GM12878 (cell line): ENCODE results near the gene ACO1. TPM values are rescaled to one million over a fixed set of nuclear protein-coding genes. Genes with fewer than 3 reads are reported as not detected.

Source experiments
- ATAC-seq: fragments of 200-7000 bp; cut with Tn5 transposase; 3 replicates; pipeline ENCODE4 v1.9.1; 2020; ENCODE audit warnings: mild to moderate bottlenecking, moderate library complexity
- BruUV-seq: library from RNA; stranded (reverse); fragments of 400-500 nt; replicated peaks from 2 replicates; lab custom pipeline; 2021; lab: Mats Ljungman, UMichigan
- CTCF ChIA-PET: fragments of 300-600 bp; sonication (Branson Sonifier 250); formaldehyde crosslinking; extraction: SDS; loops from one replicate; lab custom pipeline; 2021; ENCODE audit warnings: inconsistent platforms; lab: Yijun Ruan, JAX
- POLR2A ChIA-PET: fragments of 350-600 bp; formaldehyde crosslinking; extraction: SDS; loops from one replicate; lab custom pipeline; 2021; ENCODE audit warnings: inconsistent platforms; lab: Charles Lee
- RAD21 ChIA-PET: fragments of 300-600 bp; sonication (Branson Sonifier 250); formaldehyde crosslinking; loops from one replicate; lab custom pipeline; 2023; ENCODE audit warnings: antibody characterized with exemption; ENCODE audit not compliant: unreplicated experiment; lab: Charles Lee
- SMC1A ChIA-PET: fragments of 300-600 bp; sonication (Branson Sonifier 250); formaldehyde crosslinking; loops from one replicate; lab custom pipeline; 2023; ENCODE audit not compliant: unreplicated experiment, uncharacterized antibody; lab: Charles Lee
- DNase-seq: peaks from one replicate; pipeline ENCODE4 v3.0.0-alpha.2; 2011; ENCODE audit warnings: low read depth, low spot score
- FAIRE-seq: peaks from 3 replicates; lab custom pipeline; 2011; peaks lifted over from hg19 to GRCh38; lab: Jason Lieb, UNC
- H2AFZ ChIP-seq: 2 replicates; pipeline ENCODE4 v1.6.0; 2011; ENCODE audit warnings: low read depth, low read length, control low read depth; ENCODE audit not compliant: control insufficient read depth
- H3K27ac ChIP-seq: 2 replicates; pipeline ENCODE4 v1.5.1; 2011; ENCODE audit warnings: control low read depth; ENCODE audit not compliant: control insufficient read depth, insufficient read depth
- H3K27me3 ChIP-seq, 2 experiments: replicated peaks in 1 of 2; 2 replicates each; pipeline versions ENCODE4 v1.6.0 to v1.6.1; 2011; ENCODE audit warnings: low read length in 1 of 2; ENCODE audit not compliant: control insufficient read depth in 2 of 2, insufficient read depth in 2 of 2
- H3K36me3 ChIP-seq, 2 experiments: 2 replicates each; pipeline ENCODE4 v1.5.1; 2011; ENCODE audit warnings: low read length in 1 of 2; ENCODE audit not compliant: control insufficient read depth in 2 of 2, insufficient read depth in 2 of 2
- H3K4me1 ChIP-seq: 2 replicates; pipeline ENCODE4 v1.6.1; 2011; ENCODE audit warnings: mild to moderate bottlenecking, low read length, moderate library complexity, mixed read lengths; ENCODE audit not compliant: control insufficient read depth, insufficient read depth
- H3K4me2 ChIP-seq: 2 replicates; pipeline ENCODE4 v1.6.0; 2011; ENCODE audit warnings: control low read depth; ENCODE audit not compliant: control insufficient read depth, insufficient read depth
- H3K4me3 ChIP-seq: fragments of 200-600 bp; sonication (generic); 2 replicates; pipeline ENCODE4 v1.5.1; 2016
- H3K79me2 ChIP-seq: 2 replicates; pipeline ENCODE4 v1.6.0; 2011; ENCODE audit warnings: low read length; ENCODE audit not compliant: control insufficient read depth, insufficient read depth
- H3K9ac ChIP-seq: 2 replicates; pipeline ENCODE4 v1.8.0; 2011; ENCODE audit warnings: low read length, control low read depth, mixed read lengths; ENCODE audit not compliant: control insufficient read depth, insufficient read depth
- H3K9me3 ChIP-seq: replicated peaks from 3 replicates; pipeline ENCODE4 v1.5.1; 2011; ENCODE audit warnings: mild to moderate bottlenecking, low read length; ENCODE audit not compliant: control insufficient read depth, insufficient read depth
- H4K20me1 ChIP-seq: 2 replicates; pipeline ENCODE4 v1.6.0; 2011; ENCODE audit not compliant: control insufficient read depth, insufficient read depth
- NR2C2 ChIP-seq: IDR thresholded peaks from 2 replicates; pipeline ENCODE4 v1.6.1; 2011; ENCODE audit warnings: borderline replicate concordance, low read depth; ENCODE audit not compliant: control insufficient read depth, insufficient read length
- RAD21 ChIP-seq: IDR thresholded peaks from 2 replicates; pipeline ENCODE4 v1.6.1; 2011; ENCODE audit warnings: mild to moderate bottlenecking, low read depth, low read length, moderate library complexity; ENCODE audit not compliant: insufficient read depth
- RB1 ChIP-seq: fragments of 450-650 bp; formaldehyde crosslinking; IDR thresholded peaks from 2 replicates; pipeline ENCODE4 v1.6.1; 2017; ENCODE audit warnings: mild to moderate bottlenecking, borderline replicate concordance
- SMC3 ChIP-seq: IDR thresholded peaks from 2 replicates; pipeline ENCODE4 v1.6.1; 2011; ENCODE audit warnings: low read length, improper control_type of control experiment, borderline replicate concordance
- SRF ChIP-seq, 2 experiments: IDR thresholded peaks; 2 replicates each; pipeline ENCODE4 v1.6.1; 2011; ENCODE audit warnings: low read depth in 2 of 2, low read length in 2 of 2, mild to moderate bottlenecking in 1 of 2, moderate library complexity in 1 of 2
- WGBS: methylation state at CpG from one replicate; pipeline ENCODE4 v1.1.6; 2016; ENCODE audit warnings: low lambda C conversion rate; ENCODE audit not compliant: insufficient replicate concordance, insufficient coverage; ENCODE audit errors: missing lambda C conversion rate; 5-methylcytosine and 5-hydroxymethylcytosine counted together
- in situ Hi-C: fragments of 300-500 bp; cut with MboI; formaldehyde crosslinking; loops from 9 replicates; pipeline ENCODE4 v1.14.3; 2018; ENCODE audit warnings: mixed read lengths
- intact Hi-C: fragments of 100-400 bp; cut with micrococcal nuclease; formaldehyde crosslinking; loops from one replicate; pipeline ENCODE4 v1.14.2; 2022; ENCODE audit not compliant: unreplicated experiment
- polyA plus RNA-seq, 11 experiments: library from polyadenylated mRNA; depleted of rRNA in 4 of 11; unstranded in 6 of 11; stranded (reverse) in 5 of 11; fragments of >200 nt; fragmentation: Nextera tagmentation in 4 of 11; fragmentation: Illumina TruSeq in 1 of 11; extraction: Ambion mirVana in 4 of 11; extraction: Trizol in 1 of 11; gene quantifications; 1 replicate in 1 of 11; 2 replicates in 10 of 11; pipeline versions ENCODE4 v1.2.1 to v1.2.3, GENCODE V29; 2011 to 2016; ENCODE audit warnings: inconsistent platforms in 2 of 11, missing spikeins in 2 of 11, low read depth in 1 of 11
- total RNA-seq, 4 experiments: library from RNA; depleted of rRNA in 3 of 4; stranded (reverse); fragments of >200 nt in 3 of 4; fragmentation: Illumina TruSeq in 1 of 4; extraction: Trizol in 1 of 4; gene quantifications; 2 replicates each; pipeline versions ENCODE4 v1.2.1 to v1.2.3, GENCODE V29; 2013 to 2021
- TF ChIP-seq, protein P1 (sequence below): fragments of 150-350 bp; IDR thresholded peaks from 2 replicates; pipeline ENCODE4 v1.6.1; 2014; ENCODE audit warnings: mild to moderate bottlenecking, low read depth, low read length

ACO1 gene
- total and polyA plus RNA-seq, 10 of the 15 experiments (the other 5 are each of a cell fraction or from before 2014, with no cell fraction given), result 0.21 to 6.5 (median 3.3) TPM

DNA sequence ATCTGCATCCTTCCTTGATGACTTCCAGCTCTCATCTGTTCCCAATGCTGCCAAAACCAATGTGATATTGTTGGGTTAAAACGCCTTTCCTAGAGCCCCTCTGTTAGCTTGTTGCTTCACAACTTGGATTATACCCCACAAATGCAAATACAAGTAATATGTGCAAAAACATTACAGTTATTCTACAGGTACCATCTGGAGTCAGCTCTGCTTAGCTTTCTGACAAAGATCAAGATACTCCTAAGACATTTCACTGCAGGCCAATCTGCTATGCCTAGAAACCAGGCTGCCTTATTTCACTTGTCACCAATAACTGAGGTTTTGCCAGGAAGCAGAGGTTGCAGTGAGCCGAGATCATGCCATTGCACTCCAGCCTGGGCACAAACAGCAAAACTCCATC lies 36.9 kb upstream of the ACO1 start:
- SMC1A ChIA-PET, result no interaction called here
- Histone ChIP-seq H3K4me3 (no peak overlapping the region), H3K9ac (no peak overlapping the region), H3K4me1 (no peaks in the 10 kb centered on the region), H3K9me3 (no peaks in the 10 kb centered on the region), H2AFZ (no peak overlapping the region), H4K20me1 (no peaks in the 10 kb centered on the region), H3K27ac (no peak overlapping the region), H3K27me3 (no peaks in the 10 kb centered on the region), H3K79me2 (no peaks in the 10 kb centered on the region), H3K4me2 (no peak overlapping the region), H3K36me3 (no peaks in the 10 kb centered on the region)
- 0% methylated on average over 2 of the region's 2 CpGs for WGBS
- in situ Hi-C loops (no loop called here), intact Hi-C loops (loop anchor here (10.0 kb wide), 1 partner anchor 203 kb away; no protein-coding TSS in a partner anchor)
- TF ChIP-seq NR2C2, result no peak
- no peak for TF ChIP-seq SRF (IDR thresholded peaks at IDR 0.05; ENCODE audit: low read depth in 2 of 2, low read length in 2 of 2)
- no peak for TF ChIP-seq RB1
- TF ChIP-seq, protein P1, sequence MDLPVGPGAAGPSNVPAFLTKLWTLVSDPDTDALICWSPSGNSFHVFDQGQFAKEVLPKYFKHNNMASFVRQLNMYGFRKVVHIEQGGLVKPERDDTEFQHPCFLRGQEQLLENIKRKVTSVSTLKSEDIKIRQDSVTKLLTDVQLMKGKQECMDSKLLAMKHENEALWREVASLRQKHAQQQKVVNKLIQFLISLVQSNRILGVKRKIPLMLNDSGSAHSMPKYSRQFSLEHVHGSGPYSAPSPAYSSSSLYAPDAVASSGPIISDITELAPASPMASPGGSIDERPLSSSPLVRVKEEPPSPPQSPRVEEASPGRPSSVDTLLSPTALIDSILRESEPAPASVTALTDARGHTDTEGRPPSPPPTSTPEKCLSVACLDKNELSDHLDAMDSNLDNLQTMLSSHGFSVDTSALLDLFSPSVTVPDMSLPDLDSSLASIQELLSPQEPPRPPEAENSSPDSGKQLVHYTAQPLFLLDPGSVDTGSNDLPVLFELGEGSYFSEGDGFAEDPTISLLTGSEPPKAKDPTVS, result no peak
- no peak for TF ChIP-seq SMC3
- no peak for TF ChIP-seq RAD21
- DNase-seq (no peak), FAIRE-seq (no peak), ATAC-seq (no peak)
- POLR2A ChIA-PET, result no interaction called here
- BruUV-seq, result no TSS peak
- CTCF ChIA-PET, result interaction anchor here (0.7 to 1.2 kb wide), 2 partner anchors 232 to 505 kb away, joined by 3 to 4 read pairs; no protein-coding TSS in a partner anchor
- RAD21 ChIA-PET, result no interaction called here
